PC-9 (cell line): ENCODE data around the gene MLANA.

Source experiments
- CTCF ChIP-seq: fragments of 200-600 bp; sonication (generic); conservative IDR thresholded peaks from 2 replicates; pipeline ENCODE4 v1.6.1; 2017; ENCODE audit warnings: mixed run types, antibody characterized with exemption, mild to moderate bottlenecking, moderate library complexity
- EZH2 ChIP-seq: fragments of 200-600 bp; sonication (generic); IDR thresholded peaks from 2 replicates; pipeline ENCODE4 v1.8.0; 2017; ENCODE audit warnings: antibody characterized with exemption, low read depth

DNA sequence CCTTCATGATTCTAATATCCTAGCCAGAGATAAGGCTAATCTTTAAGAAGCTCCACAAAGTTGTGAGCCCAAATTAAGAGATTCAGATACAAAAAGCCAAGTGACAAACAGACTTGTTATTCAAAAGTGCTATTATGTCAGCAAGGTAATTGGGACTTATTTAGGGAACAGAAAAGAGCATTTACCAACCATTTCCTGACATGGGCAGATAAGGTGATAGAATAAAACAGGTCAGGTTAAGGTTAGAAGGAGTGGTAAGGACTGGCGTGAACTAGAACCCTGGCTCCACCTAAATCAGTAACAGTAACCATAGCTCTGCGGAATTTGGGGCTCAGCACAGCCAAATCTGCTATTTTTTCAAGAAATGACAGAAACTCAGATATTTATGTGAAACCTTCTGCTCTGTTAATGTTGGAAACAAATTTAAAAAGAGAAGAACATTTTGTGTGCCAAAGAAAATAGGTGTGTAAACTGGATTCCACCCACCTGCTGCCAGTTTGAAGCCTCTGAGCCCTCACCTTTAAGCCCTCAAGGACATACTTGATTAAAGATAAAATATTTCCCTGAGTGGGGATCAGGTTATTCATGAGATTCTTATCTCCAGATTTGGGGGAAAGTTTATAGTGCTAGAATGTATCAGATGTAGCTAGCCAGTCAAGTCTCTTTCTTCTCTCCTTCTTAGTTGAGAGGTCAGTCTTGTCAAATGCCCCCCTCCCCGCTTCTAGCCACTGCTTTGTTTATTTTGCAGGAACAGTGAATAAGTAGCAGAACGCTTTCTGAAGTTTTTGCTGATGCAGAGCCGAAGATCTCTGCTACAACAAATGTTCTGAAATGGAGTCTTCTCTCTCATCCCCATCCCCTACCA, 47.5 kb upstream of the MLANA start:
- TF ChIP-seq CTCF (no peak), EZH2 (no peak)
